Measurements from ENCODE around the gene LSMEM2. TPM values are rescaled to one million over a fixed set of nuclear protein-coding genes. Genes with fewer than 3 reads are reported as not detected.

The LSMEM2 gene
- total and polyA plus RNA-seq, 2 of the 8 experiments (the other 6 are each of a cell fraction or from before 2014, with no cell fraction given), result 0.58 to 0.68 TPM

- TF ChIP-seq RNF2 (IDR thresholded peaks at IDR 0.05; ENCODE audit: borderline replicate concordance, low read depth, low read length, missing control alignments, poor library complexity, severe bottlenecking) (no peak), POU5F1 (IDR thresholded peaks at IDR 0.05; ENCODE audit: low read depth, low read length) (no peak), BRCA1 (IDR thresholded peaks at IDR 0.05; ENCODE audit: low read depth, low read length) (no peak), RFX5 (IDR thresholded peaks at IDR 0.05; ENCODE audit: borderline replicate concordance, low read depth, low read length) (no peak), NRF1 (IDR thresholded peaks at IDR 0.05; ENCODE audit: low read depth, low read length) (no peak), PHF8 (conservative IDR thresholded peaks at IDR 0.05; ENCODE audit: low read depth, low read length) (no peak), SP2 (IDR thresholded peaks at IDR 0.05; ENCODE audit: low read length) (no peak), CBX8 (IDR thresholded peaks at IDR 0.05; ENCODE audit: borderline replicate concordance, low read depth, low read length) (no peak), GABPA (IDR thresholded peaks at IDR 0.05; ENCODE audit: borderline replicate concordance, insufficient read depth, low read length) (no peak; the same call in 1 of the 2 replicates), POLR2AphosphoS5 (IDR thresholded peaks at IDR 0.05; ENCODE audit: low read depth, low read length) (no peak), KDM4A (IDR thresholded peaks at IDR 0.05; ENCODE audit: low read depth, low read length, severe bottlenecking) (no peak), CBX5 (IDR thresholded peaks at IDR 0.05; ENCODE audit: low read depth, low read length) (no peak), EP300 (IDR thresholded peaks at IDR 0.05; ENCODE audit: borderline replicate concordance in 1 of 2, low read depth in 2 of 2, low read length in 2 of 2) (no peak), CHD2 (IDR thresholded peaks at IDR 0.05; ENCODE audit: low read length) (no peak), CTCF (IDR thresholded peaks at IDR 0.05; ENCODE audit: control extremely low read depth in 1 of 3, insufficient read depth in 1 of 3, low read depth in 1 of 3, low read length in 3 of 3) (peak in 2 of 3 experiments; percentile 96; a peak in 3 of 4 replicates), FOSL1 (IDR thresholded peaks at IDR 0.05; ENCODE audit: insufficient read depth, low read depth, low read length) (no peak), E2F6 (IDR thresholded peaks at IDR 0.05) (no peak), ZNF274 (IDR thresholded peaks at IDR 0.05; ENCODE audit: borderline replicate concordance, extremely low read depth, low read length) (no peak), MAX (IDR thresholded peaks at IDR 0.05) (0 out of 2 replicates have a peak, but pooled peaks have one; percentile 29), RXRA (IDR thresholded peaks at IDR 0.05; ENCODE audit: insufficient read depth, low read depth, low read length) (no peak)
Observed at GRCh38 chr3:50324351-50325112, 45.6 kb downstream of the LSMEM2 start (continued).
